Keratinocyte (primary cell): ENCODE results near the gene DDX49. TPM values are rescaled to one million over a fixed set of nuclear protein-coding genes. Genes with fewer than 3 reads are reported as not detected.

Source experiments
- DNase-seq: peaks from one replicate; pipeline ENCODE4 v3.0.0-alpha.2; 2011; ENCODE audit warnings: low read depth, missing footprints, low spot score
- FAIRE-seq: peaks from 2 replicates; lab custom pipeline; 2011; peaks lifted over from hg19 to GRCh38; lab: Jason Lieb, UNC
- H2AFZ ChIP-seq: 2 replicates; pipeline ENCODE4 v1.6.0; 2012; ENCODE audit warnings: low read length, control low read depth, inconsistent platforms; ENCODE audit not compliant: control insufficient read depth
- H3K27ac ChIP-seq: 2 replicates; pipeline ENCODE4 v1.5.1; 2011; ENCODE audit warnings: low read length; ENCODE audit not compliant: control insufficient read depth, insufficient read depth
- H3K27me3 ChIP-seq: 3 replicates; pipeline ENCODE4 v1.6.0; 2011; ENCODE audit warnings: low read length; ENCODE audit not compliant: control insufficient read depth, insufficient read depth; ENCODE audit errors: extremely low read depth
- H3K36me3 ChIP-seq, 2 experiments: 2 replicates in 1 of 2; 3 replicates in 1 of 2; pipeline ENCODE4 v1.5.1; 2011; ENCODE audit warnings: low read length in 2 of 2, mild to moderate bottlenecking in 1 of 2; ENCODE audit not compliant: control insufficient read depth in 2 of 2, insufficient read depth in 2 of 2; ENCODE audit errors: extremely low read depth in 1 of 2
- H3K4me1 ChIP-seq: 3 replicates; pipeline ENCODE4 v1.5.1; 2011; ENCODE audit warnings: low read length; ENCODE audit not compliant: control insufficient read depth, insufficient read depth; ENCODE audit errors: extremely low read depth
- H3K4me2 ChIP-seq: 3 replicates; pipeline ENCODE4 v1.6.0; 2011; ENCODE audit warnings: low read depth, low read length; ENCODE audit not compliant: control insufficient read depth, insufficient read depth; ENCODE audit errors: extremely low read depth
- H3K4me3 ChIP-seq, 3 experiments: fragments of 200-600 bp in 1 of 3; sonication (generic) in 1 of 3; 2 replicates in 2 of 3; 3 replicates in 1 of 3; pipeline ENCODE4 v1.5.1; 2011 to 2016; ENCODE audit warnings: low read length in 3 of 3, mild to moderate bottlenecking in 3 of 3, control low read depth in 2 of 3, inconsistent platforms in 1 of 3, low read depth in 1 of 3, mixed read lengths in 1 of 3, mixed run types in 1 of 3, moderate library complexity in 1 of 3; ENCODE audit not compliant: control insufficient read depth in 2 of 3, insufficient read depth in 2 of 3; ENCODE audit errors: extremely low read depth in 1 of 3
- H3K79me2 ChIP-seq: 2 replicates; pipeline ENCODE4 v1.6.0; 2012; ENCODE audit warnings: low read length; ENCODE audit not compliant: control insufficient read depth, insufficient read depth
- H3K9ac ChIP-seq: 3 replicates; pipeline ENCODE4 v1.6.0; 2011; ENCODE audit warnings: low read length; ENCODE audit not compliant: control insufficient read depth, insufficient read depth; ENCODE audit errors: extremely low read depth
- H3K9me1 ChIP-seq: 3 replicates; pipeline ENCODE4 v1.6.0; 2011; ENCODE audit warnings: low read length; ENCODE audit not compliant: control insufficient read depth, insufficient read depth; ENCODE audit errors: extremely low read depth
- H3K9me3 ChIP-seq: 2 replicates; pipeline ENCODE4 v1.5.1; 2012; ENCODE audit warnings: low read depth, low read length; ENCODE audit not compliant: control insufficient read depth
- H4K20me1 ChIP-seq: 3 replicates; pipeline ENCODE4 v1.6.0; 2011; ENCODE audit warnings: low read length; ENCODE audit not compliant: control insufficient read depth, insufficient read depth; ENCODE audit errors: extremely low read depth
- CTCF ChIP-seq, 3 experiments: IDR thresholded peaks in 1 of 3; conservative IDR thresholded peaks in 1 of 3; optimal IDR thresholded peaks in 1 of 3; 2 replicates in 2 of 3; 3 replicates in 1 of 3; pipeline versions ENCODE3 to v1.5.1; 2011; ENCODE audit warnings: low read length in 3 of 3, mild to moderate bottlenecking in 3 of 3, moderate library complexity in 2 of 3, control low read depth in 1 of 3, inconsistent platforms in 1 of 3; ENCODE audit not compliant: insufficient read depth in 2 of 3; ENCODE audit errors: extremely low read depth in 1 of 3
- EZH2 ChIP-seq: IDR thresholded peaks from one replicate; pipeline ENCODE4 v1.6.1; 2012; ENCODE audit warnings: inconsistent platforms, mild to moderate bottlenecking, low read length, moderate library complexity
- dilution Hi-C: fragments of 300-500 bp; cut with MboI; formaldehyde crosslinking; loops from one replicate; pipeline ENCODE4 v1.7.0; 2020; ENCODE audit warnings: low sequenced_read_pairs; ENCODE audit not compliant: extremely low pct_ligation_motif_present
- polyA plus RNA-seq, 5 experiments: library from polyadenylated mRNA; depleted of rRNA in 3 of 5; stranded (reverse) in 3 of 5; stranded (forward) in 1 of 5; unstranded in 1 of 5; fragments of >200 nt; gene quantifications; 1 replicate in 1 of 5; 2 replicates in 3 of 5; 3 replicates in 1 of 5; pipeline versions ENCODE4 v1.2.1 to v1.2.3, GENCODE V29; 2011 to 2012; ENCODE audit warnings: missing spikeins in 2 of 5, low read depth in 1 of 5, low replicate concordance in 1 of 5

Gene DDX49
- polyA plus RNA-seq, 1 donor (not counting 4 experiments of a cell fraction or from before 2014, with no cell fraction given): 39.2 TPM

GRCh38 chr19:18905058-18905456, 14.5 kb upstream of the DDX49 start:
- Histone ChIP-seq H3K27me3 (no peaks in the 10 kb centered on the region), H3K27ac (no peak overlapping the region), H2AFZ (no peak overlapping the region), H4K20me1 (no peaks in the 10 kb centered on the region), H3K4me2 (no peak overlapping the region), H3K79me2 (no peaks in the 10 kb centered on the region), H3K4me1 (no peaks in the 10 kb centered on the region), H3K9ac (no peak overlapping the region), H3K9me1 (no peaks in the 10 kb centered on the region), H3K36me3 (peaks cover 23 to 39% of the 10 kb centered on the region in 2 experiments), H3K4me3 (no peak overlapping the region), H3K9me3 (no peaks in the 10 kb centered on the region)
- dilution Hi-C loops: no loop called here
- TF ChIP-seq CTCF (optimal IDR thresholded peaks at IDR 0.05 in 1 of 3, IDR thresholded peaks at IDR 0.05 in 1 of 3, conservative IDR thresholded peaks at IDR 0.05 in 1 of 3; ENCODE audit: extremely low read depth in 1 of 3, insufficient read depth in 2 of 3, low read length in 3 of 3) (no peak), EZH2 (no peak)
- no peak for FAIRE-seq
- DNase-seq: no peak

GRCh38 chr19:18905513-18906236, 13.8 kb upstream of the DDX49 start:
- no peak for FAIRE-seq
- no peak overlapping the region for H3K27ac ChIP-seq
- no peaks in the 10 kb centered on the region for H3K9me1 ChIP-seq
- no peaks in the 10 kb centered on the region for H3K27me3 ChIP-seq
- H3K36me3 ChIP-seq: peaks cover 23 to 43% of the 10 kb centered on the region in 2 experiments
- H3K4me2 ChIP-seq: no peak overlapping the region
- H2AFZ ChIP-seq: no peak overlapping the region
- H4K20me1 ChIP-seq: no peaks in the 10 kb centered on the region
- no peak for TF ChIP-seq CTCF (optimal IDR thresholded peaks at IDR 0.05 in 1 of 3, IDR thresholded peaks at IDR 0.05 in 1 of 3, conservative IDR thresholded peaks at IDR 0.05 in 1 of 3; ENCODE audit: extremely low read depth in 1 of 3, insufficient read depth in 2 of 3, low read length in 3 of 3)
- TF ChIP-seq EZH2: no peak
- dilution Hi-C loops: no loop called here
- no peak overlapping the region for H3K9ac ChIP-seq
- H3K4me3 ChIP-seq: no peak overlapping the region
- DNase-seq: no peak
- no peaks in the 10 kb centered on the region for H3K79me2 ChIP-seq
- H3K4me1 ChIP-seq: no peaks in the 10 kb centered on the region
- no peaks in the 10 kb centered on the region for H3K9me3 ChIP-seq
